Hypothalamus (tissue), 51 donors: ENCODE measurements around the gene KCTD20.

Experiments used
- DNase-seq, 51 donors: peaks; one replicate each; lab custom pipeline; 2025; lab: John Stamatoyannopoulos, UW

Gene KCTD20

DNA sequence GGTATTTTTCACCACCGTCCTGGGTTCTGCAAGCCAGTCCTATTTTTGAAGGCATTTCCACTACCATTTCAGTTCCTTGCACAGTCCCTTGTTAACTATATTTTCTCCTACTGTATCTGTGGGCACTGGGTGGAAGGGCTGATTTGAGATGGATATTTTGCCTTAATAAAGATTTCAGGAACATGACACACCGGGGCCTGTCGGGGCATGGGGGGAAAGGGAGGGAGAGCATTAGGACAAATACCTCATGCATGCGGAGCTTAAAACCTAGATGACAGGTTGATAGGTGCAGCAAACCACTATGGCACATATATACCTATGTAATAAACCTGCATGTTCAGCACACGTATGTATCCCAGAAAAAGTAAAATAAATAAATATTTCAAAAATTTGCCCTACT is 82.1 kb downstream of the KCTD20 start:
- no peak for DNase-seq

GRCh38 chr6:36525346-36525745 is 82.5 kb downstream of the KCTD20 start:
- no peak for DNase-seq

GRCh38 chr6:36526066-36526465 is 83.3 kb downstream of the KCTD20 start:
- no peak for DNase-seq

DNA sequence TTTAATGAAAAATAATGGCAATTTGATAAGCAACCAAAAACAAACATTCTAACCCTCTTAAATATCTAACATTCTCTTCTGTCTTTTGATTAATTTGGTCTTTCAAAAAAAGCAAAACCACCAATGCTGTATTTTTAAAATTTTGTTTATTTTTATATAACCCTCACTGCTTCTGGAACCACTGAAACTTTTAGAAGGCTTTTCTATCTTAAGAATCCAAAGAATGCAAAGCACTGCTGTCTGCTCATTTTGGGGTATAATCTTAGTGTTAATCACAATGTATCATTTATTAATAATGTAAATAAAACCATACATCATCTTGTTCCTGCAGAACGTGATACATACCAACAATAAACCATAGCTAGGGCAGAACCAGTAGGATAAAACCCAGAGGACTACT is 90.5 kb downstream of the KCTD20 start:
- DNase-seq, result no peak

DNA sequence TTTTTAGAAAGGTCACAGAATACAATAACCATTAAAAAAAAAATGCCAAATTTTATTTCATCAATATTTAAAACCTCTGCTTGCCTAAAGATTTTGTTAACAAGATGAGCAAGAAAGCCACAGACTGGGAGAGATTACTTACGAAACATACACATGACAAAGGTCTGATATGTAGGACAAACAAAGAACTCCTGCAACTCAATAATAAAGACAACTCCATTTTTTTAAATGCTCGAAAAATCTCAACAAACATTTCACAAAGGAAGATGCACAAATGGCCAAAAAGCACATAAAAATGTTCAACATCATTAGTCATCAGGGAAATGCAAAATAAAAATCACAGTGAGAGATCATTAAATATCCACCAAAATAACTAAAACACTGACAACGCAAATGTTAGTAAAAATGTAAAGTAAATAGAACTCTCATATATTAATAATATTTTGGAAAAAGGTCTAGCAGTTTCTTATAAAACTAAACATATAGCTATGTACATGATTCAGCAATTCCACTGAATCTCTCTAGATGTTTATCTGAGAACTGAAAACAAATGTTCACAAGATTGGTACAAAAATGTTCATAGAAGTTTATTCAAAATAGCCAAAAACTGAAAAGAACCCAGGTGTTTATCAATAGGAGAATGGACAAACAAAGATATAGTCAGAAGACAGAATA is 94.2 kb downstream of the KCTD20 start:
- DNase-seq, result no peak

GRCh38 chr6:36539814-36540568 is 97.2 kb downstream of the KCTD20 start:
- DNase-seq, result no peak
